Natural killer cell treated with Interleukin-12 subunit alpha and Interleukin-12 subunit beta and Interleukin-15 and Interleukin-18, amount 100 ng/mL, for 72 hours (primary cell): Measurements from ENCODE around the gene M1AP. TPM values are rescaled to one million over a fixed set of nuclear protein-coding genes. Genes with fewer than 3 reads are reported as not detected.

ENCODE experiments used
- ATAC-seq, 2 donors: fragments of 150-1000 bp; cut with Tn5 transposase in 1 of 2; sonication (Bioruptor Pico), chemical (Tn5 transposase) in 1 of 2; 2 replicates each; pipeline ENCODE4 v1.10.0; 2021
- DNase-seq: peaks from one replicate; pipeline ENCODE4 v3.0.0; 2022; ENCODE audit warnings: low spot score
- H3K27ac Mint-ChIP-seq, 2 donors: 1 replicate in 1 of 2; 2 replicates in 1 of 2; pipeline ENCODE4 v1.8.0; 2022; ENCODE audit warnings: mixed read lengths in 2 of 2, mild to moderate bottlenecking in 1 of 2, moderate library complexity in 1 of 2
- H3K27me3 Mint-ChIP-seq, 2 donors: 1 replicate in 1 of 2; 2 replicates in 1 of 2; pipeline ENCODE4 v1.8.0; 2022; ENCODE audit warnings: mixed read lengths in 2 of 2
- H3K36me3 Mint-ChIP-seq: one replicate; pipeline ENCODE4 v1.8.0; 2022; ENCODE audit warnings: mixed read lengths
- H3K4me1 Mint-ChIP-seq, 2 donors: 1 replicate in 1 of 2; 2 replicates in 1 of 2; pipeline ENCODE4 v1.8.0; 2022; ENCODE audit warnings: low read depth in 2 of 2, mixed read lengths in 2 of 2, mild to moderate bottlenecking in 1 of 2
- H3K4me3 Mint-ChIP-seq: one replicate; pipeline ENCODE4 v1.8.0; 2022; ENCODE audit warnings: mixed read lengths
- H3K9me3 Mint-ChIP-seq: 2 replicates; pipeline ENCODE4 v1.8.0; 2022; ENCODE audit warnings: mixed read lengths
- total RNA-seq, 2 donors: library from RNA; stranded (reverse); gene quantifications; one replicate each; pipeline ENCODE4 v1.2.3, GENCODE V29; 2022

Gene M1AP
- total RNA-seq, 2 donors from 2014 or later = not detected

GRCh38 chr2:74673826-74674528, 25.8 kb upstream of the M1AP start:
- Mint-ChIP-seq H3K4me3 (no peak overlapping the region), H3K4me1 (peaks cover 0 to 8% of the 10 kb centered on the region in 2 donors), H3K27ac (no peak overlapping the region), H3K9me3 (no peaks in the 10 kb centered on the region), H3K27me3 (no peaks in the 10 kb centered on the region), H3K36me3 (peaks cover 10% of the 10 kb centered on the region)
- ATAC-seq (no peak), DNase-seq (no peak)

DNA sequence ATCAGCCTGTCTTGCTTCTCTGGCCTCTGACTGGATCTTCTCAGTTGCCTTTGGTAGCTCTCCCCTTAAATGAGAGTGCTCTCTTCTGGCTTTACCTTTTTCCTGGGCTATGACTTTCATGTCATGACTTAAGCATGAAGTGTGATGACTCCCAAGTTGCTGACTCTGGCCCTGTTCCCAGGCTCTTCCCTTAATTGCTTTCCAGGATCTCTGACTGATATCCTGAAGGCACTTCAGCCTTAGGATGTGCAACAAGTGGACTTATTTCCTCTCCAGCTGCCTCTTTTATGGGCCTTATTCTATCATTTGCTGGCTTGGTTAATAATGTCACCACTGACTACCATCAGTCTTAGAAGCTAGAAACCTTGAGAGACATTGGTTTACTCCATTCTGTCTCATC, 23.3 kb upstream of the M1AP start:
- no peaks in the 10 kb centered on the region for H3K9me3 Mint-ChIP-seq

DNA sequence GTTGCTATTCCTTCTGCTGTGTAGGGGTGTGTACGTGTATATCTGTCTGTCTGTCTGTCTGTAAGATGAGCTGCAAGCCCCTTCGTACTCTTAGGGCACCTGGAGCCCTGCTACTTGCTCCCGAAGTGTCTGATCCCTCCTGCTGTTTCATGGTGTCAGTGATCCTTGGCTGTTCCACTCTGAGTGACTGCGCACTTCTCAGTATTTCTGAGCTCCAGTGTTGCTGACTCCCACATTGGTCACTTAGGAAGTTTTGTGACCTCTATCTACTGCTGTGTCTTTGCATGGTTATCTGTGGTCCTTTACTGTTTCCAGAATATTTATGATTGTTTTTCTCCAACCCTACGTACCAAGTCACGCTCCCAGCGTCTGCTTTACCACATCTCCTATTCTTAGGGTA, 22.1 kb upstream of the M1AP start:
- Mint-ChIP-seq H3K4me3 (no peak overlapping the region), H3K27me3 (no peaks in the 10 kb centered on the region), H3K9me3 (no peaks in the 10 kb centered on the region), H3K27ac (no peak overlapping the region), H3K4me1 (peaks cover 0 to 8% of the 10 kb centered on the region in 2 donors), H3K36me3 (no peaks in the 10 kb centered on the region)
- DNase-seq (no peak), ATAC-seq (no peak)

More for the DNA sequence above, 23.3 kb upstream of the M1AP start:
- DNase-seq (no peak), ATAC-seq (no peak)
- Mint-ChIP-seq H3K27ac (no peak overlapping the region), H3K4me3 (no peak overlapping the region), H3K4me1 (peaks cover 0 to 8% of the 10 kb centered on the region in 2 donors), H3K27me3 (no peaks in the 10 kb centered on the region), H3K36me3 (peaks cover 7% of the 10 kb centered on the region)

DNA sequence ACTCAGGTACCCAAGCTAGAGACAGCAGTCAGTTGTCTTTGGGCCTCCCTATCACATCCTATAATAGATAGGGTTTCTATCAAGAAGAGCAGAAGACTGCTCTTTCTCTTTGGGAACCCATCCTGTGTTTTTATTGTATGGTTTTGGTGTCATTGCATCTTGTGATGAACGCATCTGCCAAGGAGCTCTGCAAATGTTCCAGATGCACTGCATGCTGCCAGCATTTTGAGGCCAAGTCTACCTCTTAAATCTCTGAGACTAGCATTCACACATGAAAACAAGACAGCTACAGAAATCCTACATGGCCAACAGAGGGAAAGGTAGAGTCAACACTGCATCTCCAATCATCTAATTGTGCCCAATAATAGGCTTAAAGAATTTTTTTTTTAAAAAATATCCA, 20.0 kb upstream of the M1AP start:
- no peaks in the 10 kb centered on the region for H3K36me3 Mint-ChIP-seq
- no peaks in the 10 kb centered on the region for H3K9me3 Mint-ChIP-seq
- ATAC-seq (no peak), DNase-seq (no peak)
- H3K27me3 Mint-ChIP-seq = no peaks in the 10 kb centered on the region
- H3K4me3 Mint-ChIP-seq = no peak overlapping the region
- H3K4me1 Mint-ChIP-seq = peaks cover 0 to 8% of the 10 kb centered on the region in 2 donors
- H3K27ac Mint-ChIP-seq = no peak overlapping the region

DNA sequence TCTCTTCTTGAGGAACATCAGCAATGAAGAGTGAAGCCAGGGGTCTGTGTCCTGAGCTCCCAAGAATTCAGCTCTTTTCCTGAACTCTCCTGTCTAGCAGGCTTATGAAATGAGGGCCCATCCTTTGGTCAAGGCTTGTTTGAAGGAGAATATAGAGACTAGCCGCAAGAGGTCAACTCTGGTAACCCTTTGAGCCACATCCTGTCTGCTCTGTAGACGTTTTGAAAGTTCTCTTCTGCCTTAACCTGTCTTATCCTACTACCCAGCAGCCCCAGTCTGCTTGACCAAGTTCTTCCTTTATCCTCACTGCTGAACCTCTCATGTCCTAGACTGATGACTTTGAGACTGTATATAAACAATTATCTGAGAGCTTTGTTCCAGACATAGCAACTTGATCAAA, 11.3 kb upstream of the M1AP start:
- no peaks in the 10 kb centered on the region for H3K27me3 Mint-ChIP-seq
- H3K36me3 Mint-ChIP-seq = no peaks in the 10 kb centered on the region
- no peak overlapping the region for H3K27ac Mint-ChIP-seq
- DNase-seq (no peak), ATAC-seq (no peak)
- no peak overlapping the region for H3K4me3 Mint-ChIP-seq
- H3K4me1 Mint-ChIP-seq = peaks cover 12 to 16% of the 10 kb centered on the region in 2 donors
- no peaks in the 10 kb centered on the region for H3K9me3 Mint-ChIP-seq

DNA sequence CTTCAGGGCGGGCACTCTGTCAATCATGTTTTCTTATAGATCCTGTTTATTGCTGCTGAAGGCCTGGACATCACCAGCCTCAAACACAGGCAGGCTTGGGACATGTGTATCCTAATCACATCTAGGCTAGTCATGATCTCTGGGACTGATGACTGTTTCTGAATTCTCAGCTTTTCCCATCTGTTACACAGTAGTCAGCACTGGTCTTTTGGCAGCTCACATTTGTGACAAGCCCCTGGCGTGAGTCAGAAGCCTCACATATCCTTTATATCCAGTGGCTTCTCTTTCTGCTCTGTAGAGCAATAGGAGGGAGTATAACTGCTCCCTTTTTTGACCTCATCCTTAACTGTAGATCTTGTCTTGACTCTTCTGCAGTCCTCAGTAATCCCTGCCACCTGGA, 10.4 kb upstream of the M1AP start:
- Mint-ChIP-seq H3K36me3 (no peaks in the 10 kb centered on the region), H3K4me3 (no peak overlapping the region), H3K4me1 (peaks cover 12 to 21% of the 10 kb centered on the region in 2 donors), H3K27me3 (no peaks in the 10 kb centered on the region), H3K27ac (no peak overlapping the region), H3K9me3 (no peaks in the 10 kb centered on the region)
- no peak for ATAC-seq
- DNase-seq = no peak

DNA sequence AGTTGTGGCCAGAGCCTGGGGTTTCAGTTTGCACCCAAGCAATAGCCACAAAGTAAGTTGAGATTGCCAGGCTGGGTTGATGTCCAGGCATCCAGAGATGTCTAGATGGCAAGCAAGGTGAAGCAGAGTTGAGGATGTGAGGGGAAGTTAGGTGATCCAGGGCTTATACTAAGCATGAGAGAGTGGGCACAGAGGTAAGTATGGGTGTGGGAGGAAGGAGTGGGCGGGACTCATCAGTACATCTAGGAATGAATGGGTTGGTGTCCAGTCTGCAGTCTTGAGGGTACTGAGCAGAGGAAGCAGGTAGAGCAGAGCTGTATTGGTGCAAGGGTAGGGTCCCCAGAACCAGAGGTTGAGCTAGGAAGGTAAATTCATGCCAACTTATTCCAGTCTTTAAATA, 7.4 kb upstream of the M1AP start:
- DNase-seq (no peak), ATAC-seq (no peak)
- Mint-ChIP-seq H3K4me3 (no peak overlapping the region), H3K4me1 (peaks cover 12 to 24% of the 10 kb centered on the region in 2 donors), H3K27ac (no peak overlapping the region), H3K9me3 (no peaks in the 10 kb centered on the region), H3K27me3 (peaks cover 0 to 6% of the 10 kb centered on the region in 2 donors), H3K36me3 (no peaks in the 10 kb centered on the region)

DNA sequence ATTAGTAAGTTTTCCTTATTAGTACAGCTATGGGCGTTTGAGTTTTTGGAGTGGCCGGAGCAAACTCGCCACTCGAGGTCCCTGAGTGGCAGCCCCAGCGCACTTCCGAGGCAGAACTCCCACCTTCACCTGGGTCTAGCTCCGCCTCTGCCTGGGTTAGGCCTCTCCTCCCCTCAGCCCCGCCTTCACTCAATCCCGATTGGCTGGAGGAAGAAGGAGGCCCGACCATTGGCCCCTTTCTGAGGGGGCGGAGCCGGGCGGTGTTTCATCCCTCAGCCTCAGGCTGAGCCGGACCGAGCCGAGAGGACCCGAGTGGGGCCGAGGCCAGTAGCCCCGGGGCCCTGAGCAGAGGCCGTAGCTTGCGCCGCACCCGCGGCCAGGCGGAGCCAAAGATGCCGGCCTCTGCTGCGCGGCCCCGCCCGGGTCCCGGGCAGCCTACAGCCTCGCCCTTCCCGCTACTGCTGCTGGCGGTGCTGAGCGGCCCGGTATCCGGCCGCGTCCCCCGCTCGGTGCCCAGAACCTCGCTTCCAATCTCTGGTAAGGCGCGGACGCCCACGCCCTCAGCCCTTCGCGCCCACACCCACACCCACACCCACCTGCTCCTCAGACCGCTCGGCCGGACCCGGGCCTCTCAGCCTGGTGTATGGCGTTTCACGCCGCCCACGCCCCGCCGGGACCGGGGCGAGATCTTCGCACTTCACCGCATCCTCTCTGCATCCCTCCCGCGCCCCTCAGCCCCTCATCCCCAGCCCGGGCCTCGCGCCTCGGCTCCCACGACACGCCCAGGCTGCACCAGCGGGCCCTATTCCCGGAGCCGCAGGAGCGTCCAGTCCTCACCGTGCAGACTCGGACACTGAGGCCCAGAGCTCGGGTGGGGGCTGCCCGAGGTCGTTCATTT, 6.1 kb upstream of the M1AP start, which contains the start of gene SEMA4F:
Gene SEMA4F, plus strand, starts transcription at position 263 of the 898 bp plus-strand sequence. Its CDS starts 130 bp downstream, at position 393.
- peaks cover 12 to 22% of the 10 kb centered on the region in 2 donors for H3K4me1 Mint-ChIP-seq
- H3K9me3 Mint-ChIP-seq = no peaks in the 10 kb centered on the region
- peaks cover 4 to 12% of the 10 kb centered on the region in 2 donors for H3K27me3 Mint-ChIP-seq
- ATAC-seq (peak; percentile 99), DNase-seq (peak; percentile 94)
- peak within 1 kb of the TSS; percentile 93 for H3K4me3 Mint-ChIP-seq
- H3K36me3 Mint-ChIP-seq = no peaks in the 10 kb centered on the region
- H3K27ac Mint-ChIP-seq = peak within 1 kb of the TSS; percentile 10 to 24

- Mint-ChIP-seq H3K36me3 (peaks cover 2% of the 10 kb centered on the region), H3K9me3 (no peaks in the 10 kb centered on the region), H3K27ac (no peak overlapping the region), H3K4me1 (peaks cover 14 to 22% of the 10 kb centered on the region in 2 donors), H3K4me3 (peak overlapping the region; percentile 93), H3K27me3 (peaks cover 10 to 18% of the 10 kb centered on the region in 2 donors)
- ATAC-seq (peak; percentile 0), DNase-seq (no peak)
Observed at GRCh38 chr2:74653589-74653984, 5.5 kb upstream of the M1AP start.

GRCh38 chr2:74646834-74647482, 1.2 kb downstream of the M1AP start:
- Mint-ChIP-seq H3K4me3 (no peak overlapping the region), H3K9me3 (no peaks in the 10 kb centered on the region), H3K36me3 (peaks cover 5% of the 10 kb centered on the region), H3K27ac (no peak overlapping the region), H3K27me3 (peaks cover 29 to 33% of the 10 kb centered on the region in 2 donors), H3K4me1 (peaks cover 4 to 6% of the 10 kb centered on the region in 2 donors)
- no peak for DNase-seq
- no peak for ATAC-seq

GRCh38 chr2:74646201-74646600, 1.9 kb downstream of the M1AP start:
- Mint-ChIP-seq H3K36me3 (peaks cover 5% of the 10 kb centered on the region), H3K27me3 (peaks cover 29 to 34% of the 10 kb centered on the region in 2 donors), H3K4me1 (peaks cover 4 to 6% of the 10 kb centered on the region in 2 donors), H3K27ac (no peak overlapping the region), H3K9me3 (no peaks in the 10 kb centered on the region), H3K4me3 (no peak overlapping the region)
- DNase-seq (no peak), ATAC-seq (no peak)

DNA sequence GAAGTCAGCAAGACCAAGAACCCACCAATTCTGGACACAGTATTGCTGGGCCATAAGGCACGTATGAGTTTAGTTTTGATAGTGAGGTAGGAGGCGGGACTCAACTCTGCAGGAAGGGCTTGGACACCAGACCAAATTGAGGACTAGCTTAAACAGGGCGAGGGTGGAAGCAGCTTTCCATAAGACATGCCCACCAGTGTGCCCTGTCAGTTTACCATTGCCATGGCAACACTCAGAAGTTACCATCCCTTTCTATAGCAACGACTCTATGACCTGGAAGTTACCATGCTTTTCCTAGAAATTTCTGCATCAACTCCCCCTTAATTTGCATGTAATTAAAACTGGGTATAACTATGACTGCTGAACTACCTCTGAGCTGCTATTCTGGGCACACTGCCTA, 2.8 kb downstream of the M1AP start:
- H3K4me1 Mint-ChIP-seq = peaks cover 4 to 6% of the 10 kb centered on the region in 2 donors
- no peak overlapping the region for H3K27ac Mint-ChIP-seq
- peaks cover 29 to 32% of the 10 kb centered on the region in 2 donors for H3K27me3 Mint-ChIP-seq
- ATAC-seq (no peak), DNase-seq (no peak)
- H3K9me3 Mint-ChIP-seq = no peaks in the 10 kb centered on the region
- peaks cover 5% of the 10 kb centered on the region for H3K36me3 Mint-ChIP-seq
- no peak overlapping the region for H3K4me3 Mint-ChIP-seq

GRCh38 chr2:74639550-74639949, 8.6 kb downstream of the M1AP start:
- peaks cover 34 to 44% of the 10 kb centered on the region in 2 donors for H3K27me3 Mint-ChIP-seq

More at GRCh38 chr2:74639550-74639949, 8.6 kb downstream of the M1AP start:
- Mint-ChIP-seq H3K36me3 (no peaks in the 10 kb centered on the region), H3K4me3 (no peak overlapping the region), H3K27ac (no peak overlapping the region), H3K4me1 (no peaks in the 10 kb centered on the region), H3K9me3 (no peaks in the 10 kb centered on the region)
- DNase-seq (no peak), ATAC-seq (no peak)
